HepG2 (cell line): Measurements from ENCODE around the gene ACER3. TPM values are rescaled to one million over a fixed set of nuclear protein-coding genes. Genes with fewer than 3 reads are reported as not detected.

Experiments used
- ATAC-seq: fragments of 200-7000 bp; cut with Tn5 transposase; 3 replicates; pipeline ENCODE4 v1.9.1; 2020; ENCODE audit warnings: mild to moderate bottlenecking, moderate library complexity
- BruUV-seq: library from RNA; stranded (reverse); fragments of 400-500 nt; replicated peaks from 2 replicates; lab custom pipeline; 2021; lab: Mats Ljungman, UMichigan
- CTCF ChIA-PET: fragments of 300-600 bp; formaldehyde crosslinking; extraction: SDS; loops from one replicate; lab custom pipeline; 2021; ENCODE audit warnings: low total read pairs, inconsistent platforms, low intra/inter-chr PET ratio; lab: Yijun Ruan, JAX
- POLR2A ChIA-PET: fragments of 350-600 bp; sonication (Branson Sonifier 250); formaldehyde crosslinking; loops from one replicate; lab custom pipeline; 2020; ENCODE audit warnings: antibody characterized with exemption, inconsistent platforms; lab: Yijun Ruan, JAX
- DNase-seq: peaks from one replicate; pipeline ENCODE4 v3.0.0-alpha.2; 2015; ENCODE audit warnings: low spot score
- FAIRE-seq: peaks from 3 replicates; lab custom pipeline; 2011; peaks lifted over from hg19 to GRCh38; lab: Jason Lieb, UNC
- H2AFZ ChIP-seq: one replicate; pipeline ENCODE4 v1.6.1; 2011; ENCODE audit warnings: low read length, inconsistent platforms
- H3K27ac ChIP-seq: fragments of 300-600 bp; 3 replicates; pipeline ENCODE4 v1.8.0; 2011; ENCODE audit warnings: mixed run types, mild to moderate bottlenecking, mixed read lengths, low read length, inconsistent platforms; ENCODE audit not compliant: insufficient read depth; ENCODE audit errors: extremely low read length
- H3K27me3 ChIP-seq, 2 experiments: fragments of 200-600 bp in 1 of 2; 2 replicates in 1 of 2; 3 replicates in 1 of 2; pipeline versions ENCODE4 v1.6.0 to v1.8.0; 2011; ENCODE audit warnings: low read length in 2 of 2, mild to moderate bottlenecking in 2 of 2, moderate library complexity in 2 of 2, inconsistent platforms in 1 of 2; ENCODE audit not compliant: insufficient read depth in 2 of 2, control insufficient read depth in 1 of 2
- H3K36me3 ChIP-seq, 2 experiments: fragments of 200-600 bp in 1 of 2; replicated peaks in 1 of 2; 2 replicates in 1 of 2; 3 replicates in 1 of 2; pipeline versions ENCODE4 v1.5.1 to v1.8.0; 2011; ENCODE audit warnings: low read length in 2 of 2, inconsistent platforms in 1 of 2; ENCODE audit not compliant: insufficient read depth in 2 of 2, control insufficient read depth in 1 of 2
- H3K4me1 ChIP-seq: 2 replicates; pipeline ENCODE4 v1.5.1; 2012; ENCODE audit warnings: low read length, inconsistent platforms; ENCODE audit not compliant: insufficient read depth
- H3K4me2 ChIP-seq: 2 replicates; pipeline ENCODE4 v1.6.0; 2011; ENCODE audit warnings: low read depth, low read length, inconsistent platforms
- H3K4me3 ChIP-seq, 3 experiments: fragments of 200-600 bp in 1 of 3; sonication (generic), shearing (Covaris generic) in 1 of 3; replicated peaks in 1 of 3; 2 replicates each; pipeline ENCODE4 v1.5.1; 2011 to 2016; ENCODE audit warnings: low read length in 3 of 3, inconsistent platforms in 2 of 3, low read depth in 2 of 3, mild to moderate bottlenecking in 2 of 3, control low read depth in 1 of 3, mixed read lengths in 1 of 3; ENCODE audit not compliant: insufficient read depth in 1 of 3
- H3K79me2 ChIP-seq: one replicate; pipeline ENCODE4 v1.6.1; 2011; ENCODE audit warnings: low read length, inconsistent platforms; ENCODE audit not compliant: insufficient read depth
- H3K9ac ChIP-seq: 2 replicates; pipeline ENCODE4 v1.6.0; 2011; ENCODE audit warnings: mild to moderate bottlenecking, low read depth, low read length, inconsistent platforms; ENCODE audit not compliant: insufficient read depth
- H3K9me3 ChIP-seq: 2 replicates; pipeline ENCODE4 v1.5.1; 2012; ENCODE audit warnings: mild to moderate bottlenecking, low read length
- H4K20me1 ChIP-seq: 2 replicates; pipeline ENCODE4 v1.6.0; 2011; ENCODE audit warnings: inconsistent platforms, mild to moderate bottlenecking, low read length, moderate library complexity; ENCODE audit not compliant: insufficient read depth
- AGO2 ChIP-seq: fragments of 200-400 bp; formaldehyde crosslinking; optimal IDR thresholded peaks from 2 replicates; pipeline ENCODE3; 2017; ENCODE audit warnings: mild to moderate bottlenecking, low read depth, low read length, moderate library complexity
- AHR ChIP-seq: IDR thresholded peaks from 2 replicates; pipeline ENCODE4 v1.6.1; 2018; ENCODE audit warnings: missing genetic modification reagents, missing compliant biosample characterization
- CREB1 ChIP-seq, 2 experiments: fragments of 450-650 bp in 1 of 2; IDR thresholded peaks; 2 replicates each; pipeline ENCODE4 v1.6.1; 2016 to 2017; ENCODE audit warnings: control low read depth in 1 of 2, mild to moderate bottlenecking in 1 of 2, missing compliant biosample characterization in 1 of 2, missing genetic modification characterization in 1 of 2
- ETV5 ChIP-seq: IDR thresholded peaks from 2 replicates; pipeline ENCODE4 v1.6.1; 2018; ENCODE audit warnings: missing biosample characterization, missing genetic modification reagents, inconsistent platforms, borderline replicate concordance
- FOSL2 ChIP-seq: sonication (generic); formaldehyde crosslinking; IDR thresholded peaks from 2 replicates; pipeline ENCODE4 v1.4.0; 2020; ENCODE audit warnings: missing genetic modification reagents
- HHEX ChIP-seq: IDR thresholded peaks from 2 replicates; pipeline ENCODE4 v1.6.1; 2016; ENCODE audit warnings: control low read depth
- HMG20A ChIP-seq: IDR thresholded peaks from 2 replicates; pipeline ENCODE4 v1.6.1; 2016; ENCODE audit warnings: borderline replicate concordance
- KAT8 ChIP-seq: IDR thresholded peaks from 2 replicates; pipeline ENCODE4 v1.6.1; 2016; ENCODE audit warnings: missing genetic modification reagents, missing compliant biosample characterization
- KLF6 ChIP-seq: IDR thresholded peaks from 2 replicates; pipeline ENCODE4 v1.8.0; 2016; ENCODE audit warnings: missing biosample characterization, missing genetic modification reagents
- MBD4 ChIP-seq: IDR thresholded peaks from 2 replicates; pipeline ENCODE4 v1.6.1; 2012; ENCODE audit warnings: low read length, inconsistent platforms, borderline replicate concordance
- MTA1 ChIP-seq: sonication (generic); formaldehyde crosslinking; IDR thresholded peaks from 2 replicates; pipeline ENCODE4 v1.4.0; 2020; ENCODE audit warnings: missing genetic modification reagents, mild to moderate bottlenecking, borderline replicate concordance
- NFE2 ChIP-seq: sonication (generic); formaldehyde crosslinking; IDR thresholded peaks from 2 replicates; pipeline ENCODE4 v1.4.0; 2020; ENCODE audit warnings: missing genetic modification reagents
- NFIC ChIP-seq: IDR thresholded peaks from 2 replicates; pipeline ENCODE4 v1.6.1; 2012; ENCODE audit warnings: mild to moderate bottlenecking, low read length, inconsistent platforms
- RBM39 ChIP-seq: fragments of 200-400 bp; formaldehyde crosslinking; IDR thresholded peaks from one replicate; pipeline ENCODE4 v1.6.1; 2018; ENCODE audit warnings: antibody characterized with exemption, mild to moderate bottlenecking, low read depth, low read length; ENCODE audit not compliant: poor library complexity, severe bottlenecking
- SP140L ChIP-seq: sonication (generic); formaldehyde crosslinking; IDR thresholded peaks from 2 replicates; pipeline ENCODE4 v1.4.0; 2020; ENCODE audit warnings: missing genetic modification reagents, borderline replicate concordance
- SYNCRIP ChIP-seq: fragments of 200-400 bp; formaldehyde crosslinking; IDR thresholded peaks from 2 replicates; pipeline ENCODE4 v1.6.1; 2018; ENCODE audit warnings: mild to moderate bottlenecking, low read depth, low read length; ENCODE audit not compliant: insufficient read depth
- ZBTB25 ChIP-seq: IDR thresholded peaks from 2 replicates; pipeline ENCODE4 v1.6.1; 2018; ENCODE audit warnings: missing genetic modification reagents
- ZBTB49 ChIP-seq: sonication (generic); formaldehyde crosslinking; IDR thresholded peaks from 2 replicates; pipeline ENCODE4 v1.4.0; 2020; ENCODE audit warnings: missing genetic modification reagents, borderline replicate concordance
- ZMYM3 ChIP-seq: sonication (generic); formaldehyde crosslinking; IDR thresholded peaks from 2 replicates; pipeline ENCODE4 v1.5.1; 2020; ENCODE audit warnings: mild to moderate bottlenecking, missing genetic modification reagents
- ZNF737 ChIP-seq: sonication (generic); formaldehyde crosslinking; IDR thresholded peaks from 2 replicates; pipeline ENCODE4 v1.5.0; 2020; ENCODE audit warnings: missing genetic modification reagents, mild to moderate bottlenecking, borderline replicate concordance
- ZNF776 ChIP-seq: sonication (generic); formaldehyde crosslinking; IDR thresholded peaks from 2 replicates; pipeline ENCODE4 v1.4.0; 2020; ENCODE audit warnings: mild to moderate bottlenecking, missing genetic modification reagents
- ZNF879 ChIP-seq: sonication (generic); formaldehyde crosslinking; IDR thresholded peaks from 2 replicates; pipeline ENCODE4 v1.8.1; 2023; ENCODE audit warnings: missing genetic modification reagents
- WGBS: methylation state at CpG from one replicate; pipeline ENCODE4 v1.1.6; 2017; ENCODE audit warnings: low lambda C conversion rate; 5-methylcytosine and 5-hydroxymethylcytosine counted together
- in situ Hi-C: cut with HindIII; loops from 2 replicates; pipeline ENCODE4 v1.10.0; 2017; ENCODE audit warnings: low pct_unique_long_range_greater_than_20kb; ENCODE audit not compliant: extremely low pct_ligation_motif_present
- intact Hi-C: fragments of 100-400 bp; cut with micrococcal nuclease; formaldehyde crosslinking; loops from one replicate; pipeline ENCODE4 v1.10.0; 2022; ENCODE audit not compliant: unreplicated experiment
- polyA plus RNA-seq, 8 experiments: library from polyadenylated mRNA; depleted of rRNA in 3 of 8; stranded (reverse) in 7 of 8; unstranded in 1 of 8; fragments of >200 nt; fragmentation: Illumina TruSeq in 4 of 8; extraction: Trizol in 4 of 8; gene quantifications; 2 replicates each; pipeline versions ENCODE4 v1.2.1 to v1.2.3, GENCODE V29; 2011 to 2016; ENCODE audit warnings: low read depth in 4 of 8, missing spikeins in 1 of 8, mixed read lengths in 1 of 8; ENCODE audit not compliant: insufficient read depth in 1 of 8
- total RNA-seq, 5 experiments: library from RNA; depleted of rRNA; stranded (reverse); fragments of >200 nt; fragmentation: Illumina TruSeq; extraction: Trizol; gene quantifications; 2 replicates each; pipeline ENCODE4 v1.2.3, GENCODE V29; 2016; ENCODE audit warnings: low read depth in 1 of 5

Gene ACER3
- total and polyA plus RNA-seq, 2 of the 13 experiments (the other 11 are each of a cell fraction or from before 2014, with no cell fraction given), result 6.0 to 9.8 TPM

DNA sequence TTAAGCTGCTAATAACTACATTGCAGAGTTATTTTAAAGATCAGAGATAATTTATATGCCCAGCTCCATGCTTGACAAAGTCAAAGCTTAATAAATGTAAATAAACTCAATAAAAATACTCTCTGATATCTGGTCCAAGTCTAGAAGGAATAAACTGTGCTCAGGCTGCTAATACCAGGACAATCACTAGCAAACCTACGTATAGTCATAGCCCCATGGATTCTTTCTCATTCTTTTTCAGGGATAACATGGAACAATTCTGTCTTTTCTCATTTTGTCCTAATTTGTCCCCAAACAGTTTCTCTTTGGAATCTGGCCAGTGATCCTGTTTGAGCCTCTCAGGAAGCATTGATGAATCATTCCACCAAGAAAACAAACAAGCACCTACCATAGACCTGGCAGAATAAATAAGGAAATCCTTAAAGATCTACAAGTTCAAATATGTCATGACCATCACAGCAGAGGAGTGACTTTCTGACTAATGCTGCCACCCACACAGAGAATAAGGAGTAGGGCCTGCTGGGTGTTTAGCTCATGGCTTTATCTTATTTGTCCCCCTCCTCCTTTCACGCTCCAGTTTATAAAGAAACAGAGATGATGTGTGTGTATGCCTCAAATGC lies 159.4 kb downstream of the ACER3 start (continued):
- TF ChIP-seq ETV5 (peak; percentile 46; the same call in 1 of the 2 replicates), CREB1 (IDR thresholded peaks at IDR 0.05) (no peak), CREB1 (CRISPR knock-in tag; IDR thresholded peaks at IDR 0.05) (peak; percentile 34; the same call in 1 of the 2 replicates), HHEX (CRISPR knock-in tag) (peak; percentile 37; the same call in 1 of the 2 replicates), FOSL2 (CRISPR knock-in tag) (peak; percentile 58), KAT8 (CRISPR knock-in tag) (no peak), RBM39 (no peak), ZBTB25 (CRISPR knock-in tag) (no peak), HMG20A (CRISPR knock-in tag) (peak; percentile 55; the same call in 1 of the 2 replicates)

DNA sequence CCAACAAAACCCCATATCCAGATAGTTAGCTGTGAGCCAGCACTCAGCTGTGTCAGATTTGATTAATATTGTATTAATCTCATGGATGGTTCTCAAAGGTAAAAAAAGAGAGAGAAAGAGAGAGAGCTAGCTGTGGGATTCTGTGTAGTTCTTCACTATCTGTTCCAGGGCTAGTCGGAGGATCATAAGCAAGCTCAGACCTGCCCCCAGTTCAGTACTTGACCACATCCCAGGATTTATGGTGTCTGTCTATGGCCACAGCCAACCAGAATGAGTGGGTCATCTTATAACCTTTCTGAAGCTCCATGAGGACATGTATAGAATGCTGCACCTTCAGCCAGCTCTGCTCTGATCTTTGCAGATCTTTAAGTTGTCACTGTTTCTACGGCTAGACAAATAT lies 160.0 kb downstream of the ACER3 start:
- ATAC-seq (no peak), DNase-seq (no peak), FAIRE-seq (no peak)
- H3K4me1 ChIP-seq, result peaks cover 15% of the 10 kb centered on the region
- intact Hi-C loops (no loop called here), in situ Hi-C loops (no loop called here)
- H3K79me2 ChIP-seq, result no peaks in the 10 kb centered on the region
- H2AFZ ChIP-seq, result no peak overlapping the region
- no peak overlapping the region for H3K4me2 ChIP-seq
- H4K20me1 ChIP-seq, result no peaks in the 10 kb centered on the region
- POLR2A ChIA-PET, result no interaction called here
- H3K4me3 ChIP-seq, result no peak overlapping the region
- no peaks in the 10 kb centered on the region for H3K9me3 ChIP-seq
- H3K36me3 ChIP-seq, result no peaks in the 10 kb centered on the region
- no peaks in the 10 kb centered on the region for H3K27me3 ChIP-seq
- 95% methylated on average over 2 of the region's 2 CpGs for WGBS
- CTCF ChIA-PET, result no interaction called here
- no peak overlapping the region for H3K27ac ChIP-seq
- H3K9ac ChIP-seq, result no peak overlapping the region
- no TSS peak for BruUV-seq
- TF ChIP-seq ZNF737 (CRISPR knock-in tag) (no peak), MTA1 (CRISPR knock-in tag) (no peak), AHR (CRISPR knock-in tag) (no peak), NFIC (no peak), NFE2 (CRISPR knock-in tag) (no peak), KAT8 (CRISPR knock-in tag) (no peak), ZMYM3 (CRISPR knock-in tag) (no peak), MBD4 (no peak), AGO2 (no peak), ZNF879 (CRISPR knock-in tag) (no peak), ZNF776 (CRISPR knock-in tag) (no peak), ZBTB49 (CRISPR knock-in tag) (no peak), SYNCRIP (no peak), SP140L (no peak), KLF6 (CRISPR knock-in tag) (no peak)
